HG03439 (cell line): ENCODE results near the gene TM4SF1.
"Not testable (repeated sequence)": the region's sequence is repeated elsewhere in the genome, so short reads cannot be mapped to it uniquely, and the experiment has no call there.

Experiments used
- ATAC-seq: cut with Tn5 transposase; IDR thresholded peaks from one replicate; pipeline ENCODE4 v1.9.1; 2021; ENCODE audit warnings: mild to moderate bottlenecking, moderate library complexity; ENCODE audit not compliant: unreplicated experiment

The TM4SF1 gene

DNA sequence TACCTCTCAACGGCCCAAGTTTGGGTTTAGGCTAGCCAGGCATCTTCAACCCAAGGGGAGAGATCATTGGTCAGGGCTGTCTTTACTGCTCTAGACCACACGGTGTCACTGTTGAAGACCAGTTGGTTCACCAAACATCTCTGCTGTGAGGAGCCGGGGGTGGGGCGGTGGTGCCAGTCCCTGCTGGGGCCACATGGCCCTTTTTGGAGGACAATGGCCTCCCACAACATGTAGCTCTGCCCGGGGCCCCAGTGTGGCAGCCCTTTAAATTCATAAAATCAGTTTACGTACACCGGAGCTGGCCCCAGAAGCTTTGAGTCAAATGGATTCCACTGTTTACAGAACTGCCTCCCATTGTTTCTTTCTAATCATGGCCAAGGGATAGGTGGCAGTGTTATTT lies 24.9 kb downstream of the TM4SF1 start:
- peak; percentile 92 for ATAC-seq

GRCh38 chr3:149343951-149344350 lies 33.5 kb downstream of the TM4SF1 start:
- ATAC-seq: no peak

GRCh38 chr3:149342413-149343380 lies 34.8 kb downstream of the TM4SF1 start:
- no peak for ATAC-seq

GRCh38 chr3:149340310-149340933 lies 37.0 kb downstream of the TM4SF1 start:
- no peak for ATAC-seq

DNA sequence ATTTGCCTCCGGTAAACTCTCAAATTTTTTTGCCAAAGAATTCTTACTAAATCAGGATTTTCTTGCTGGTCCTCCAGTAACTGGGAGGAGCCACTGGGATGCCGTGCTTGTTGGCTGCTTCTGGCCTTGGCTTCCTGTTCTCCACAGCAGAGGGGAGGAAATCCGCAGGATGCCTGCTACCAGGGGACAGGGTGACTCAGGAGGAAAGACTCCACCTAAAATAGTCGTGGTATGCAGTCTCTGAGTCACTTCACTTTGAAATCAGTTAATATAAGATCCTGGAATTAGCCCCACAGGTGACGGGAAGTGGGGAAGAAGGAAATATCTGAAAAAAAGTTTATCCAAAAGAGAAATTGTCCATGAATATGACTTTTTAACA lies 37.5 kb downstream of the TM4SF1 start:
- ATAC-seq: no peak

GRCh38 chr3:149337486-149337885 lies 40.0 kb downstream of the TM4SF1 start:
- ATAC-seq: not testable (repeated sequence)

GRCh38 chr3:149336925-149337324 lies 40.5 kb downstream of the TM4SF1 start:
- no peak for ATAC-seq

GRCh38 chr3:149333176-149333859 lies 44.1 kb downstream of the TM4SF1 start, which contains the start of gene TM4SF18:
TM4SF18 (minus strand) TSS chr3:149333636; CDS start chr3:149333382, 254 bp downstream.
- ATAC-seq: no peak

- no peak for ATAC-seq
These were observed 44.7 kb downstream of the TM4SF1 start for GRCh38 chr3:149332771-149333170.

DNA sequence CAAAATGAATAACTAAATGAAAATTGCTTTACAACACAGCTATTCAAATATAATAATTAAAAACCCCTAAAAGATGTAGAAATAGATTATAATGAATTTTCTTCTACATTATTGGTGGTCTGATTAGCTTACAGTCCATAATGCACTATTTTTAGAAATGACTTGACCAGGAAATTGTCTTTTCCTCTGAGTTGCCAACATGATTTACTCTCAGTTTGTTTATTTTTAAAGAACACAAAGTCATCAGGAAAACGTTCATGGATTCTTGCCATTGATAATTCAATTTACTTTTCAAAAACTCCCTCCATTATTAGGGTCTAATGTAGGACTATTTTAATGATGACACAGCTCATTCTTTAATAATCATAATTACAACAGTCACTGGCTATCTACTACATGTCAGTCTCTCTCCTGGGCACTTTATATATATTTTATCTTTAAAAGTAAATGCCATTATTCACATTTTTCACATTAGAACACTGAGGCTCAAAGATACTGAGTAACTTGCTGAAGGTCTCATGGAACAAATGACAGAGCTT lies 45.2 kb downstream of the TM4SF1 start:
- ATAC-seq: no peak

DNA sequence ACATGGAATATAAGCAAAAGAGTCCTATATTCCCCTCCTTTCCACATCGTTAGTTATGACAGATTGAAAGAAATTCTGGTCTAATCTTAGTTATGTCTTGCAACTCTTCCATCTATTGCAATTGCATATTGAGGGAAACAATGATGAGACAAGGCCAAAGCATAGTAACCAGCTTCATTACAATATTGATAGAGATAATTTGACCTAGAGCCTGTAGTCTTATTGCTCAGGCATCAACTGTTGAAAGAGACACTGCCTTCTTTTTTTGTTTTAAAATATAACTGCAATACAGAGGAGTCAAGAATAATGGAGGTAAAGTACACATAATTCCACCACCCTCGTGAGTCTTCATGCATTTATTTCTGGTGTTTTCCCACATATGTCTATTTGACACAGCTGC lies 46.1 kb downstream of the TM4SF1 start:
- ATAC-seq: no peak

DNA sequence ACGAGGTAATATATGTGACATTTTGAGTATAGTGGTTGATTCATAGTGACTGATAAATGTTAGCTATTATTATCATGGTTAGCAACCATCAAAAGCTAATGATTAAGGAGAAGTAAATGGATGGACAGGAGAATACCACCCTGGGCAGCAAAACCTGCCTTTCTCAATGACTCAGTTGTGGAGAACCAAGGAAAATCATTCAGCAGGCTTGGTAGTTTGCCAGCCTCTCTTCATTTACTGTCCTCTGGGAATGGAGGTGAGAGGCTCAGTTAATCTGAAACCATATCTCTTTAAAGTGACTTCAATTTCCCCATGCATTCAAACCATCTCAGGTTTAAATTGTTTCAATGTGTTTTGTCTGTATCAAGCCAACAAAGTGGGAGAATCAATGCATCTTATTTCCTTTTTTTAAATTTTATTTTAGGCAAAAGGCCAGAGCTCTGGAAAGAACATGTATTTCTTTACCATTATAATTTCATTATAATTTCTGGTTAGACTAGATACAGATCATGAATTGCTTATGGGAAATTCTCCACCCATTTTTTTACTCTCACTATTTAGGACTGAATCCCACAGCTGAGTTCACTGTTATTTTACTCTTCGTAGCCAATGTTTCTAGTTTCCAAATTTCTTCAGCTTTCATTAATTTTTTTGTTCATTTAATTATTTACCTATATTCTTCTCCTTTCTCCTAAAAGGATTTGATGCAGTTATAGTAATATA lies 46.7 kb downstream of the TM4SF1 start:
- no peak for ATAC-seq

- ATAC-seq: no peak
These were observed 50.3 kb downstream of the TM4SF1 start for GRCh38 chr3:149327156-149327555.

GRCh38 chr3:149325581-149325980 lies 51.9 kb downstream of the TM4SF1 start:
- no peak for ATAC-seq

- ATAC-seq: no peak
These were observed 53.1 kb downstream of the TM4SF1 start for GRCh38 chr3:149324332-149324731.

DNA sequence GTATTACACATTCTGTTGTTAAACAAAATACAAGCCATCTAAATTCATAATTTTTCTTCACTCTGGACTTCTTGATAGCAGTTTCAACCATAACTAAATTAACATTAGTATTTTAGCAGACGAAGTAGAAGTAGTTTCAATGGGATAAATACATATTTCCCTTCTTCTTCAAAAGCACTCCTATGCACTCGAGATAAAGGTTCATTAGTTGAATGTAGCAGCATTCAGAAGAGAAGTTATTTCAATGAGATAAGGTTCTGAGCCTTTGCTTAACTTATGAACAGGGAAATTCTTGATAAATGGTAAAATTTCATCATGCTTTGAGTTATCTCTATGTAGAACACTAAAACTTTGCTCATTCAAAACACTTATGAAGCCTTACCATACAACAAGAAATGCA lies 55.8 kb downstream of the TM4SF1 start:
- no peak for ATAC-seq

DNA sequence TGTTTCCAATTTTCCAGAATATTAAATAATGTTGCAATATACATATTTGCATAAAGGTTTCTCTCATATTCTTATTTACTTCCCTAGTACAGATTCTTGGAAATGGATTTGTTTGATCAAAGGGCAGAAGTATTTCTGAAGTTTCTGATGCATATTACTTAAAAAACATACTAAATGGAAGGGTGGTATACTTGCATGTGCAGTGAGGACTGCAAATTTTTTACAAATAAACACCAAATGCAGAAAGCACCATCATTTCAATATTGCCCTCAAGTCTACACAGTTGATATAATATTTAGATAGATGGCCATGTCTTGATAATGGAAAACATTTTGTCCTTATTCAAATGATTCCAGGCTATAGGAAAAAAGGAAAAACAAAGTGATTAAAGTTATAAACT lies 56.3 kb downstream of the TM4SF1 start:
- ATAC-seq: no peak

DNA sequence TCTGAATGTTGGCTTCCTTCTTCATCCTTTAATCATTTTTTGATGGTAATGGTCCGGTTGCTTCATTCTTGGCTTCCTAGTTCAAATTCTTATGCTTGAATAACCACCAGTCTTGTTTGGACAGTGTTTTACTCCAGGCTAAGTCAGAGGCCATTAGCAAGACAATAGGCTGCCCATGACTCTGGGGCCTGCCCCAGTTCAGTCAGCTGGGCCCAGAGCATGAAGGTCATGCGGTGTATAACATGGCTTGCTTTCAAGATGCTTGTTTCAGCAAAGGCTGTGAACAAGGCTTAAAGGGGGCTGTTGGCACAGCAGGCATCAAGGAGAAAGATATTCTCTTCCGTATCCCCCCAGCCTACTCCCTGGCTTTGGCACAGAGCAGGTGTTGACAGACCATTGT lies 57.7 kb downstream of the TM4SF1 start:
- ATAC-seq: no peak
